Endothelial cell of umbilical vein (primary cell): ENCODE measurements around the gene TCF7L2. TPM values are rescaled to one million over a fixed set of nuclear protein-coding genes. Genes with fewer than 3 reads are reported as not detected.
"Not testable (repeated sequence)": the region's sequence is repeated elsewhere in the genome, so short reads cannot be mapped to it uniquely, and the experiment has no call there.

Experiments used
- BruUV-seq: library from RNA; stranded (reverse); fragments of 400-500 nt; replicated peaks from 2 replicates; lab custom pipeline; 2021; lab: Mats Ljungman, UMichigan
- CTCF ChIA-PET: fragments of 300-600, 350-600 bp; sonication (Branson Sonifier 250); formaldehyde crosslinking; loops from one replicate; lab custom pipeline; 2021; ENCODE audit warnings: antibody characterized with exemption, inconsistent platforms; lab: Charles Lee
- POLR2A ChIA-PET: fragments of 300-600, 350-600 bp; sonication (Branson Sonifier 250); formaldehyde crosslinking; loops from one replicate; lab custom pipeline; 2021; ENCODE audit warnings: antibody characterized with exemption, inconsistent platforms; lab: Charles Lee
- DNase-seq: peaks from one replicate; pipeline ENCODE4 v3.0.0-alpha.2; 2011; ENCODE audit warnings: low read depth, low spot score
- FAIRE-seq: peaks from 2 replicates; lab custom pipeline; 2011; peaks lifted over from hg19 to GRCh38; lab: Jason Lieb, UNC
- H2AFZ ChIP-seq: 2 replicates; pipeline ENCODE4 v1.6.0; 2012; ENCODE audit warnings: low read depth, low read length, control low read depth, inconsistent platforms
- H3K27ac ChIP-seq: 2 replicates; pipeline ENCODE4 v1.5.1; 2011; ENCODE audit warnings: low read depth, mild to moderate bottlenecking, control low read depth, low read length, moderate library complexity; ENCODE audit not compliant: insufficient read depth
- H3K27me3 ChIP-seq, 2 experiments: 2 replicates each; pipeline versions ENCODE4 v1.6.0 to v1.6.1; 2011; ENCODE audit warnings: low read length in 2 of 2, mixed read lengths in 1 of 2; ENCODE audit not compliant: control insufficient read depth in 2 of 2, insufficient read depth in 2 of 2
- H3K36me3 ChIP-seq, 2 experiments: 2 replicates in 1 of 2; 3 replicates in 1 of 2; pipeline ENCODE4 v1.5.1; 2011; ENCODE audit warnings: low read length in 2 of 2, mild to moderate bottlenecking in 1 of 2, moderate library complexity in 1 of 2; ENCODE audit not compliant: control insufficient read depth in 2 of 2, insufficient read depth in 2 of 2; ENCODE audit errors: extremely low read depth in 1 of 2
- H3K4me1 ChIP-seq: 3 replicates; pipeline ENCODE4 v1.5.1; 2011; ENCODE audit warnings: mild to moderate bottlenecking, low read length; ENCODE audit not compliant: control insufficient read depth, insufficient read depth; ENCODE audit errors: extremely low read depth
- H3K4me2 ChIP-seq: 2 replicates; pipeline ENCODE4 v1.6.1; 2011; ENCODE audit warnings: low read length, control low read depth, mixed read lengths; ENCODE audit not compliant: insufficient read depth
- H3K4me3 ChIP-seq, 3 experiments: fragments of 200-600 bp in 1 of 3; sonication (generic), shearing (Covaris generic) in 1 of 3; replicated peaks in 1 of 3; 2 replicates each; pipeline ENCODE4 v1.5.1; 2011 to 2016; ENCODE audit warnings: control low read depth in 3 of 3, low read length in 3 of 3, mild to moderate bottlenecking in 2 of 3, inconsistent platforms in 1 of 3, low read depth in 1 of 3, moderate library complexity in 1 of 3; ENCODE audit not compliant: insufficient read depth in 1 of 3
- H3K79me2 ChIP-seq: 2 replicates; pipeline ENCODE4 v1.6.0; 2012; ENCODE audit warnings: low read length, inconsistent platforms; ENCODE audit not compliant: control insufficient read depth, insufficient read depth
- H3K9ac ChIP-seq: replicated peaks from 2 replicates; pipeline ENCODE3; 2011; ENCODE audit warnings: low read length, control low read depth; ENCODE audit not compliant: insufficient read depth; ENCODE audit errors: extremely low read depth
- H3K9me1 ChIP-seq: replicated peaks from 3 replicates; pipeline ENCODE4 v1.6.0; 2011; ENCODE audit warnings: mild to moderate bottlenecking, low read length; ENCODE audit not compliant: control insufficient read depth, insufficient read depth; ENCODE audit errors: extremely low read depth
- H3K9me3 ChIP-seq: replicated peaks from 2 replicates; pipeline ENCODE4 v1.5.1; 2012; ENCODE audit warnings: low read length, inconsistent platforms; ENCODE audit not compliant: control insufficient read depth, insufficient read depth
- H4K20me1 ChIP-seq: replicated peaks from 2 replicates; pipeline ENCODE3; 2011; ENCODE audit warnings: mild to moderate bottlenecking, low read length; ENCODE audit not compliant: control insufficient read depth, insufficient read depth; ENCODE audit errors: extremely low read depth
- EZH2 ChIP-seq: IDR thresholded peaks from 2 replicates; pipeline ENCODE4 v1.6.1; 2012; ENCODE audit warnings: borderline replicate concordance, low read depth, mild to moderate bottlenecking, moderate library complexity, low read length, inconsistent platforms; ENCODE audit not compliant: severe bottlenecking
- FOS ChIP-seq: IDR thresholded peaks from 2 replicates; pipeline ENCODE4 v1.6.1; 2011; ENCODE audit warnings: mild to moderate bottlenecking, low read length, moderate library complexity, borderline replicate concordance; ENCODE audit not compliant: insufficient read depth
- GATA2 ChIP-seq: IDR thresholded peaks from 2 replicates; pipeline ENCODE4 v1.7.0; 2011; ENCODE audit warnings: low read depth, mild to moderate bottlenecking, moderate library complexity, mixed read lengths, low read length; ENCODE audit not compliant: insufficient read length, insufficient read depth
- JUN ChIP-seq: IDR thresholded peaks from 2 replicates; pipeline ENCODE4 v1.6.1; 2011; ENCODE audit warnings: borderline replicate concordance, low read depth; ENCODE audit not compliant: insufficient read length, insufficient read depth
- MAX ChIP-seq: IDR thresholded peaks from 2 replicates; pipeline ENCODE4 v1.6.1; 2011; ENCODE audit not compliant: insufficient read depth, insufficient read length
- MYC ChIP-seq: IDR thresholded peaks from one replicate; pipeline ENCODE4 v1.6.1; 2011; ENCODE audit warnings: mild to moderate bottlenecking, low read depth, low read length
- POLR2A ChIP-seq: IDR thresholded peaks from 2 replicates; pipeline ENCODE4 v1.6.1; 2012; ENCODE audit warnings: low read depth, mild to moderate bottlenecking, control low read depth, low read length
- POLR2AphosphoS5 ChIP-seq: IDR thresholded peaks from 2 replicates; pipeline ENCODE4 v1.6.1; 2012; ENCODE audit warnings: low read depth, mild to moderate bottlenecking, control low read depth, low read length, moderate library complexity; ENCODE audit not compliant: insufficient read depth
- dilution Hi-C: fragments of 300-500 bp; cut with MboI; formaldehyde crosslinking; loops from one replicate; pipeline ENCODE4 v1.15.0; 2019; ENCODE audit warnings: low sequenced_read_pairs; ENCODE audit not compliant: extremely low pct_ligation_motif_present
- intact Hi-C: fragments of 100-400 bp; cut with micrococcal nuclease; formaldehyde crosslinking; loops from one replicate; pipeline ENCODE4 v1.10.0; 2022
- polyA plus RNA-seq, 4 experiments: library from polyadenylated mRNA; depleted of rRNA in 3 of 4; stranded (reverse) in 3 of 4; unstranded in 1 of 4; fragments of >200 nt; gene quantifications; 2 replicates each; pipeline versions ENCODE4 v1.2.1 to v1.2.3, GENCODE V29; 2011 to 2012; ENCODE audit warnings: missing spikeins in 1 of 4
- total RNA-seq: library from RNA; stranded (reverse); gene quantifications from 2 replicates; pipeline ENCODE4 v1.2.3, GENCODE V29; 2021
- TF ChIP-seq, protein P1 (sequence below), 2 donors: IDR thresholded peaks; 1 replicate in 1 of 2; 2 replicates in 1 of 2; pipeline ENCODE4 v1.5.1; 2011; ENCODE audit warnings: low read length in 2 of 2, mild to moderate bottlenecking in 2 of 2, moderate library complexity in 2 of 2, control low read depth in 1 of 2, inconsistent platforms in 1 of 2, low read depth in 1 of 2; ENCODE audit not compliant: insufficient read depth in 1 of 2; ENCODE audit errors: extremely low read depth in 1 of 2

TCF7L2 gene
- total and polyA plus RNA-seq, 2 donors (not counting 3 experiments of a cell fraction or from before 2014, with no cell fraction given): 9.9 to 21.8 TPM

- FAIRE-seq, dilution Hi-C loops, H3K79me2 ChIP-seq, H3K36me3 ChIP-seq, BruUV-seq, H3K9me1 ChIP-seq, H3K9me3 ChIP-seq, H3K27ac ChIP-seq, H3K27me3 ChIP-seq, H2AFZ ChIP-seq, intact Hi-C loops, H3K4me1 ChIP-seq, H3K4me2 ChIP-seq, H3K9ac ChIP-seq, POLR2A ChIA-PET, H3K4me3 ChIP-seq, DNase-seq, H4K20me1 ChIP-seq: not testable (repeated sequence)
- CTCF ChIA-PET: interaction anchor here (1.1 to 1.5 kb wide), 3 partner anchors 8 to 11 kb away, joined by 3 to 5 read pairs (median 4); no protein-coding TSS in a partner anchor
Observed at GRCh38 chr10:113066120-113066519, 116.1 kb downstream of the TCF7L2 start.

DNA sequence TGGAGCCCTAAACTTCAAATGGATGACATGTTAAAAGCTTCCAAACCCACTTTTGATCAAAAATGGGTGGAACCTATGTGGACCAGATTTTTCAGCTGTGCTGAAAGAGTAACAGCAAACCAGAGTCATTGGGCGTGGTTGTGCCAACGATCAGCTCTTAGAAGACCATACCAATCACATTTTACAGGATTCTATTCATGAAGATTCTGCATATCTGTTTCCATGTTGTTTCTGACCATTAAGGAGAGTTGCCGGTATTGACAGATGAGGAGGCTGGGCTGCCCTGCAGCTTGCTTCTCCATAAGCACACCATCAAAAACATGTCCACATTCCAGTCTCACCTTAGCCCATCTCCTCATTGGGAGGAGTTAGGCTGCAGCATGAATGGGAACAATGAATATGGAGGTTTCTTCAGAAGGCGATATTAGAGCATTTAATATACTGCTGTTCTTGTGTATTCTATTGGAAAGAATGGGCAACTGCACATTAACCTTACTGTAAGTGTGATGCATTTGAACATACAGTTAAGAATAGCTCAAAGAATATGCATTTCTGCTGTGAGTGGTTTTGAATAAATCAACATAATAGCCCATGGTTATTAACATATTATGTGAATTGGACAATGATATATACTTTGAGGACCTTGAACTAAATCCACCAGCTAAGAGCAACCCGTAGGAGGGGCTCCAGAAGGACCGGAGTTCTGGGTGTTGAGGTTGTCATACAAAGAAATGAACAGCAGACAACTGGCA, 116.7 kb downstream of the TCF7L2 start:
- TF ChIP-seq MAX: no peak
- no peak for TF ChIP-seq GATA2
- TF ChIP-seq MYC: no peak
- TF ChIP-seq POLR2A: no peak
- TF ChIP-seq FOS: no peak
- no peak for TF ChIP-seq POLR2AphosphoS5
- TF ChIP-seq, protein P1, sequence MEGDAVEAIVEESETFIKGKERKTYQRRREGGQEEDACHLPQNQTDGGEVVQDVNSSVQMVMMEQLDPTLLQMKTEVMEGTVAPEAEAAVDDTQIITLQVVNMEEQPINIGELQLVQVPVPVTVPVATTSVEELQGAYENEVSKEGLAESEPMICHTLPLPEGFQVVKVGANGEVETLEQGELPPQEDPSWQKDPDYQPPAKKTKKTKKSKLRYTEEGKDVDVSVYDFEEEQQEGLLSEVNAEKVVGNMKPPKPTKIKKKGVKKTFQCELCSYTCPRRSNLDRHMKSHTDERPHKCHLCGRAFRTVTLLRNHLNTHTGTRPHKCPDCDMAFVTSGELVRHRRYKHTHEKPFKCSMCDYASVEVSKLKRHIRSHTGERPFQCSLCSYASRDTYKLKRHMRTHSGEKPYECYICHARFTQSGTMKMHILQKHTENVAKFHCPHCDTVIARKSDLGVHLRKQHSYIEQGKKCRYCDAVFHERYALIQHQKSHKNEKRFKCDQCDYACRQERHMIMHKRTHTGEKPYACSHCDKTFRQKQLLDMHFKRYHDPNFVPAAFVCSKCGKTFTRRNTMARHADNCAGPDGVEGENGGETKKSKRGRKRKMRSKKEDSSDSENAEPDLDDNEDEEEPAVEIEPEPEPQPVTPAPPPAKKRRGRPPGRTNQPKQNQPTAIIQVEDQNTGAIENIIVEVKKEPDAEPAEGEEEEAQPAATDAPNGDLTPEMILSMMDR (IDR thresholded peaks at IDR 0.05; ENCODE audit: extremely low read depth in 1 of 2, insufficient read depth in 1 of 2, low read depth in 1 of 2, low read length in 2 of 2): no peak
- no peak for TF ChIP-seq JUN
- no peak for TF ChIP-seq EZH2
- DNase-seq (no peak), FAIRE-seq (no peak)
- Histone ChIP-seq H3K27me3 (no peaks in the 10 kb centered on the region), H3K4me1 (peaks cover 12% of the 10 kb centered on the region), H3K4me2 (no peak overlapping the region), H3K9ac (no peak overlapping the region), H3K27ac (no peak overlapping the region), H2AFZ (no peak overlapping the region), H3K9me3 (no peaks in the 10 kb centered on the region), H3K9me1 (no peaks in the 10 kb centered on the region), H4K20me1 (no peaks in the 10 kb centered on the region), H3K79me2 (no peaks in the 10 kb centered on the region), H3K36me3 (no peaks in the 10 kb centered on the region), H3K4me3 (no peak overlapping the region)
- ChIA-PET CTCF (interaction anchor here (0.8 to 1.5 kb wide), 5 partner anchors 9 to 21 kb away, joined by 3 to 5 read pairs (median 4); no protein-coding TSS in a partner anchor), POLR2A (no interaction called here)
- dilution Hi-C loops: no loop called here
- intact Hi-C loops: no loop called here
- BruUV-seq: no TSS peak
